Epithelial cell of proximal tubule (primary cell): ENCODE data around the gene MAST1. TPM values are rescaled to one million over a fixed set of nuclear protein-coding genes. Genes with fewer than 3 reads are reported as not detected.

Experiments
- DNase-seq: peaks from one replicate; pipeline ENCODE4 v3.0.0-alpha.2; 2011; ENCODE audit warnings: low read depth
- H3K4me3 ChIP-seq: 2 replicates; pipeline ENCODE4 v1.5.1; 2011; ENCODE audit warnings: low read depth, mild to moderate bottlenecking, low read length
- CTCF ChIP-seq: conservative IDR thresholded peaks from 2 replicates; pipeline ENCODE4 v1.5.1; 2012; ENCODE audit warnings: low read depth, mild to moderate bottlenecking, low read length
- total RNA-seq: library from RNA; depleted of rRNA; stranded (reverse); fragments of >200 nt; gene quantifications from 2 replicates; pipeline ENCODE4 v1.2.3, GENCODE V29; 2015

The MAST1 gene
- total RNA-seq, 1 donor from 2014 or later = 1.5 TPM

- no peak overlapping the region for H3K4me3 ChIP-seq
- no peak for TF ChIP-seq CTCF
- DNase-seq = no peak
Measured at GRCh38 chr19:12871681-12872080, 33.4 kb downstream of the MAST1 start.

- no peak overlapping the region for H3K4me3 ChIP-seq
- no peak for TF ChIP-seq CTCF
- DNase-seq = no peak
Measured at GRCh38 chr19:12872255-12872654, 33.9 kb downstream of the MAST1 start.

- TF ChIP-seq CTCF = peak; percentile 4
- H3K4me3 ChIP-seq = peak overlapping the region; percentile 46
- DNase-seq = peak; percentile 50
Measured at GRCh38 chr19:12872941-12873890, 34.9 kb downstream of the MAST1 start.

- H3K4me3 ChIP-seq = no peak overlapping the region
- no peak for TF ChIP-seq CTCF
- DNase-seq = no peak
Measured at GRCh38 chr19:12873891-12874745, 35.8 kb downstream of the MAST1 start.

- no peak for DNase-seq
- TF ChIP-seq CTCF = no peak
- no peak overlapping the region for H3K4me3 ChIP-seq
Measured at GRCh38 chr19:12875086-12875485, 36.8 kb downstream of the MAST1 start.

- no peak for TF ChIP-seq CTCF
- H3K4me3 ChIP-seq = peak overlapping the region; percentile 75
- no peak for DNase-seq
Measured at GRCh38 chr19:12880551-12881171, 42.3 kb downstream of the MAST1 start.
